HG03342 (cell line): Measurements from ENCODE around the gene CRAMP1.

ENCODE experiments used
- ATAC-seq: cut with Tn5 transposase; IDR thresholded peaks from one replicate; pipeline ENCODE4 v1.9.1; 2021; ENCODE audit warnings: mild to moderate bottlenecking, moderate library complexity; ENCODE audit not compliant: unreplicated experiment

The CRAMP1 gene

GRCh38 chr16:1655269-1655807, 43.2 kb downstream of the CRAMP1 start:
- no peak for ATAC-seq

GRCh38 chr16:1655909-1656807, 44.0 kb downstream of the CRAMP1 start:
- no peak for ATAC-seq

GRCh38 chr16:1656808-1657617, 44.9 kb downstream of the CRAMP1 start:
- no peak for ATAC-seq

- no peak for ATAC-seq
These were observed 45.7 kb downstream of the CRAMP1 start for GRCh38 chr16:1657841-1658240.

- ATAC-seq, result no peak
These were observed 46.9 kb downstream of the CRAMP1 start for GRCh38 chr16:1659031-1659430.

GRCh38 chr16:1661826-1662225, 49.7 kb downstream of the CRAMP1 start:
- no peak for ATAC-seq

- no peak for ATAC-seq
These were observed 50.4 kb downstream of the CRAMP1 start for GRCh38 chr16:1662543-1662942.

- no peak for ATAC-seq
These were observed 53.7 kb downstream of the CRAMP1 start for GRCh38 chr16:1665829-1666228.

- ATAC-seq, result no peak
These were observed 54.2 kb downstream of the CRAMP1 start for GRCh38 chr16:1666316-1666715.

- no peak for ATAC-seq
These were observed 55.1 kb downstream of the CRAMP1 start for GRCh38 chr16:1667271-1667670.

- no peak for ATAC-seq
These were observed 55.8 kb downstream of the CRAMP1 start for GRCh38 chr16:1667916-1668315.

- no peak for ATAC-seq
These were observed 56.6 kb downstream of the CRAMP1 start for GRCh38 chr16:1668612-1669319.

GRCh38 chr16:1669698-1670097, 57.5 kb downstream of the CRAMP1 start:
- no peak for ATAC-seq

GRCh38 chr16:1670371-1670770, 58.2 kb downstream of the CRAMP1 start:
- no peak for ATAC-seq

- ATAC-seq, result no peak
These were observed 58.7 kb downstream of the CRAMP1 start for GRCh38 chr16:1670866-1671265.

- ATAC-seq, result no peak
These were observed 61.4 kb downstream of the CRAMP1 start for GRCh38 chr16:1673424-1674151.

GRCh38 chr16:1674306-1674705, 62.1 kb downstream of the CRAMP1 start:
- ATAC-seq, result no peak

GRCh38 chr16:1674751-1675664, 62.8 kb downstream of the CRAMP1 start:
- ATAC-seq, result no peak

- no peak for ATAC-seq
These were observed 64.5 kb downstream of the CRAMP1 start for GRCh38 chr16:1676661-1677060.
